Measurements from ENCODE around the gene RHCE. TPM values are rescaled to one million over a fixed set of nuclear protein-coding genes. Genes with fewer than 3 reads are reported as not detected.
"Not testable (repeated sequence)": the region's sequence is repeated elsewhere in the genome, so short reads cannot be mapped to it uniquely, and the experiment has no call there.

Gene RHCE
- total RNA-seq, 1 donor from 2014 or later, result 1.7 TPM

DNA sequence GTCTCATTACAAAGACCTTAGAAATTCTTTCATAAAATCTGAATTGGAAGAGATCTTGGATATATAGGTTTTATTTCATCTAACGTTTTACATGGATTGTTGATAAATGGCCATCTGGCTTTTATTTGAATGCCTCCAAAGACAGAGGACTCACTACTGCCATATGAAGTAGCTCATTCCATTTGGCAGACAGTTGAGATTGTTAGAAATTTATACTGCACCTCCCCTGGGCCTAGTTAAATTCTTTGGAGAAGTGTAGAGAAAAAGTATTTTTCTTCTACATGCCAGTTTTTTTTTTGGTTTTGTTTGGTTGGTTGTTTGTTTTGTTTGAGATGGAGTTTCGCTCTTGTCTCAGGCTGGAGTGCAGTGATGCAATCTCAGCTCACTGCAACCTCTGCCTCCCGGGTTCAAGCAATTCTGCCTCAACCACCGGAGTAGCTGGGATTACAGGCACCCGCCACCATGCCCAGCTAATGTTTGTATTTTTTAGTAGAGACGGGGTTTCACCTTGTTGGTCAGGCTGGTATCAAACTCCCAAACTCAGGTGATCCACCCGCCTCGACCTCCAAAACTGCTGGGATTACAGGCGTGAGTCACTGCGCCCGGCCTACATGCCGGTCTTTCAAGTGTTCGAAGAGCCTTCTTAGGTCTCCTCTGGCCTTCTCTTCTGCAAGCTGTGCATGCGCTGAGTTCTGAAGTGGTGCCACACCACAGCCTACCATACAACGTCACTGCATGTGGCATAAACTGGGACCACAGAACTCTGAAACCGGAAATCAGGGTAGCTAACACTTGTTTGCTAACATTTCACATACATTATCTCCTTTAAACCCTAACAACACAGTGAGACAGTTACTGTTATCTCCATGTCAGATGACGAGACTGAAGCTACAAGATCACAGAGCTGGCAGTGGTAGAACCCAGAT lies 57.7 kb downstream of the RHCE start:
- intact Hi-C loops (cut with DNase I); DNase-seq (ENCODE audit: missing footprints): not testable (repeated sequence)
- peak; percentile 50 for ATAC-seq

DNA sequence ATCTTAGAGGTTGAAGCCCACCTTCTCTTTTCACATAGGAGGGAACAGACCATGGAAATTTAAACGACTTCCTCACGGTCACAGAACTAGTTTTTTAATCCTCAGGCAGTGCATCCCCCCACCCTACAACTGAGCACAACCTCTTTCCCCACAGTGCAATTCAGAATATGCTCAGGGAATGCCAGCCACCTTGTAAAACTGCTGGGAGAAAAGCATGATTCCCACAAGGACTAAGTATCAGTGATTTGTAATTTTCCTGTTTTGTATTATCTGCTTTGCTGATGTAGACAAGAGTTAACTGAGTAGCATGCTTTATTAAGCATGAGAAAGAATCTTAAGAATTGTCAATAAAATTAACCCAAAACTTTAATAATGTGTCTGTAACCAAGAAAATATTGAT lies 58.7 kb downstream of the RHCE start:
- DNase-seq (ENCODE audit: missing footprints) (no peak), ATAC-seq (no peak)
- intact Hi-C loops (cut with DNase I), result no loop called here

DNA sequence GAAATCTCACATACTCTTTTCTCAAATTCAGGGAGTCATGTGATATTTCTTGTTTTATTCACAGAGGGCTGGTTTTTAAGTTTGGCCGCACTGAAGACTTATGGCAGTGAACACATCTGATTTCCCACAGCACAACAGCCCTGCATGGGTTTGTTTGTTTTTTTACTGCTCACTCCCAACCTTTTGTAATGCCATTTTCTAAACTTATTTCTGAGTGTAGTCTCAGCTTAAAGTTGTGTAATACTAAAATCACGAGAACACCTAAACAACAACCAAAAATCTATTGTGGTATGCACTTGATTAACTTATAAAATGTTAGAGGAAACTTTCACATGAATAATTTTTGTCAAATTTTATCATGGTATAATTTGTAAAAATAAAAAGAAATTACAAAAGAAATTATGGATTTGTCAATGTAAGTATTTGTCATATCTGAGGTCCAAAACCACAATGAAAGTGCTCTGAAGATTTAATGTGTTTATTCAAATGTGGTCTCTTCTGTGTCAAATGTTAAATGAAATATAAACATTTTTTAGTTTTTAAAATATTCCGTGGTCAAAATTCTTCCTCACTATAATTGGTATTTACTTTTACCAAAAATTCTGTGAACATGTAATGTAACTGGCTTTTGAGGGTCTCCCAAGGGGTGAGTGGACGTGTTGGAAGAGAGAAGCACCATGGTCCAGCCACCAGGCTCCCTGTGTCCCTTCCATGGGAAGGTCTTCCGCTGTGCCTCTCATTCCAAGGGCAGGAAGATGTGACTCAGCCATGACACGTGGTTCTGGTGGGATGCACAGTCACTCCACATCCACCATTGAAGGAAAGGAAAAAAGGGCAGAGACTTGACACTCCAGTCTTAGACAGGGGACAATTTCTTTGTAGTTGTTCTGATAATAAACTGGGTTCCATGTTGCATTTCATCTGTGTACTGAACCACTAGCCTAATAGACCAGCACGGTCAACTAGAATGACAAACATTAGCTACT lies 59.7 kb downstream of the RHCE start:
- no peak for DNase-seq (ENCODE audit: missing footprints)
- no peak for ATAC-seq
- intact Hi-C loops (cut with DNase I), result no loop called here

DNA sequence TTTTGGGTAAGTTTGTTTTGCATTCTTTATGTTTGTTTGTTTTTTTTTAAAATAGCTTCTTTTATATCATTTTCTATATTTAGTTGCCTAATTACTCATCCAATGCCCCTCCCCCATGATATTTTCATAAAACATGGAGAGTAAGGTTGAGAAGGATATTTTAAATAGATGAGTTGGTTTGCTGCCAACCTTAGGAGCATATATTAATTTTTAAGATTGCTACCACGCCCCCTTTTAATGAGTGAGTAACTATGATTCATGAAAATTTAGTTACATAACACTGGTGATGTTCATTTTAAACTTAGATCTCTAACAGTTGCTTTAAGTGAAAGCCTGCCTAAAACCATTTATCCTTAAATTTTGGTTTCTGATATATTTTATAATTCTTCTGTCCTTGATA lies 63.8 kb downstream of the RHCE start:
- no peak for DNase-seq (ENCODE audit: missing footprints)
- ATAC-seq, result no peak
- intact Hi-C loops (cut with DNase I), result no loop called here

DNA sequence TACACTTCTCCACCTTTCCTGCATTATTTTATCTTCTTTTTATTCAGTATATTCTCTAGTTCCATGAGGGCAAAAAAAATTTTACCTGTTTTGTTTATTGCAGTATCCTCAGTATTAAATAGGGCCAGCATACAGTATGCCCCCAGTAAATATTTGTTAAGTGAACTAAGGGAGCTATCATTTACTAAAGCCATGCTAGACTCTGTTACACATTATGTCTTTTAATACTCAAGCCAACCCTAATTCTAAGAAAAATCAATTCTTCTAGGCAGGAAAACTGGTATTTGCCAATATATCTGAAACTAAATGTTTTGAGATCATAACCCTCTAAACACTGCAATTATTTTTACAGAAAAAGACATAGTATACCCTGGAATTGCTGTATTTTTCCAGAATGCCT lies 64.2 kb downstream of the RHCE start:
- intact Hi-C loops (cut with DNase I), result no loop called here
- DNase-seq (ENCODE audit: missing footprints) (no peak), ATAC-seq (no peak)

DNA sequence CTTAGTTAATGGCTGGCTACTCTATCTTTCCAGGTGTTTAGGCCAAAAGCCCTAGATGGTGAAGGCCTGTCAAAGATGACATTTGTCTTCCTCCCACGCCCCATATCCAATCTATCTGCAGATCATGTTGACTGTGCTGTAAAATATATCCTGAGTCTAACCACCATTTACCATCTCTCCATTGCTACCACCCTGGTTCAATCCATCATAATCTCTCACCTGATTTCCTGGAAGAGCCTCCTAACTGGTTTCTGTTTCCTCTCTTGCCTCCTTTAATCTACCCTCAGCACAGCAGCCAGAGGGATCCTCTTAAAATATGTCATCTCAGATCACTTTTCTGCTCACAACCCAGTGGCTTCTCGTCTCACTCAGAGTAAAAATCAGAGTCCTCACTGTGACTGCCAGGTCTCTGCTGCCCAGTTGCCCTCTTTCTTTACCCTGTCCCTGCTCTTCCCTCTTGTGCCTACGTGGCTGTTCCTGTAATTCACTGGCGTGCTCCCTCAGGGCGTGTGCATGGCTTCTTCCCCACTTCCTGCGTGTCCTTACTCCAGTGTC lies 64.7 kb downstream of the RHCE start:
- no peak for ATAC-seq
- intact Hi-C loops (cut with DNase I), result no loop called here
- DNase-seq (ENCODE audit: missing footprints), result no peak

DNA sequence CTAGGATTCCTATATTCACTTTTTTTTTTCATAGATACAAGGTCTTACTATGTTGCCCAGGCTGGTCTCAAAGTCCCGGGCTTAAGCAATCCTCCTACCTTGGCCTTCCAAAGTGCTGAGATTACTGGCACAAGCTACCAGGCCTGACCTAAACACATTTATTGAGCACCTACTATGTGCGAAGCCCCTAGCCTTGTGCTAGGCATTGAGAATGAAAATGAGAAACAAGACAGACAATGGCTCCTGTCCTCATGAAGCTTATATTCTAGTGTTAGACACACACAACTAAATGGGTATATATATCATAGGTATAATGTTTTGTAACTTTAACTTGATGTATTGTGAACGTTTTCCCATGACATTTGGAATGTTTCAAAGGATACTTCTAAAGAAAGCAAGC lies 71.0 kb downstream of the RHCE start:
- ATAC-seq, result no peak
- DNase-seq (ENCODE audit: missing footprints), result no peak
- intact Hi-C loops (cut with DNase I), result no loop called here

DNA sequence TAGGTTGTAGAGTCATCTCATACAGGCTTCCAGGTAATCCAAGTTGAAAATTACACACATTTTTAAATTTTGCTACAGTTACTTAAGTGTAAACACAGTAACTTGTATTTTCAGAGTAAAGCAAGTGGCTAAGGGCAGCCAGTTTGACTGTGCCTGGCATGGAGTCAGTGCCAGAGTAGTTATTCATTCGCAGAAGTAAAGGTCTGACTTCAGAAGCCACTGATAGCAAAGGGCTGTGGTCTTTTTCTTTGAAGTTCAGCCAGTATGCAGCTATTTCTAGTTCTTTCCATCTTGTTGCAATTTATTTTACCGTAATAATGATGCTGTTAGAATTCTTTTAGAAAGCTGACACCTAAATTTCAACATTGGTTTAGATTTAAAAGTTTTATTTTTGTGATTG lies 73.1 kb downstream of the RHCE start:
- no peak for ATAC-seq
- no peak for DNase-seq (ENCODE audit: missing footprints)
- intact Hi-C loops (cut with DNase I), result no loop called here

DNA sequence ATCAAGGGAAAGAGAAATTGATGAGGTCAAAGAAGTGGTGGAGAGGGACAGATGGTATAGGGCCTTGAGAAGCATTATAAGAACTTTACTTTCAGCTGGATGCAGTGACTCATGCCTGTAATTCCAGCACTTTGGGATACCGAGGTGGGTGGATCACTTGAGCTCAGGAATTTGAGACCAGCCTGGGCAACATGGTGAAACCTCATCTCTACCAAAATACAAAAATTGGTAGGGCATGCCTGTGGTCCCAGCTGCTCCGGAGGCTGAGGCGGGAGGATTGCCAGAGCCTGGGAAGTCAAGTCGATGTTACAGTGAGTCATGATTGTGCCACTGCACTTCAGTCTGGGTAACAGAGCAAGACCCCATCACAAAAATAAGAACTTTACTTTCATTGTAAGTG lies 76.8 kb downstream of the RHCE start:
- ATAC-seq, result no peak
- no peak for DNase-seq (ENCODE audit: missing footprints)

DNA sequence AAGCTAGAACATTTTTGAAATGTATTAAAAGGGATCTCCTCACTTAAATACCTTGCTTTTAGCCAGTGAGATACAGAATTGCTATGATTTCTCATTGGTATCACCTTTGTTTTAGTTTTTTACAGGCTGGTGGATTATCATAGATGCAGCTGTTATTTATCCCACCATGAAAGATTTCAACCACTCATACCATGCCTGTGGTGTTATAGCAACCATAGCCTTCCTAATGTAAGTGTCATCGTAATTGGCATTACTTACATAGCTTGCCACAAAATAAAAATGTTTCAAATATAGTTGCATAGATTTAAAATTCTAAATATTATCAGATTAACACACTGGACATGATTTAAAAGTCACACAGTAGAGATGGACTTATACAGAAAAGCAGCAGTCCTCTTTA lies 77.8 kb downstream of the RHCE start:
- intact Hi-C loops (cut with DNase I), result no loop called here
- ATAC-seq (no peak), DNase-seq (ENCODE audit: missing footprints) (no peak)

More for the DNA sequence above, 76.8 kb downstream of the RHCE start:
- intact Hi-C loops (cut with DNase I), result no loop called here

DNA sequence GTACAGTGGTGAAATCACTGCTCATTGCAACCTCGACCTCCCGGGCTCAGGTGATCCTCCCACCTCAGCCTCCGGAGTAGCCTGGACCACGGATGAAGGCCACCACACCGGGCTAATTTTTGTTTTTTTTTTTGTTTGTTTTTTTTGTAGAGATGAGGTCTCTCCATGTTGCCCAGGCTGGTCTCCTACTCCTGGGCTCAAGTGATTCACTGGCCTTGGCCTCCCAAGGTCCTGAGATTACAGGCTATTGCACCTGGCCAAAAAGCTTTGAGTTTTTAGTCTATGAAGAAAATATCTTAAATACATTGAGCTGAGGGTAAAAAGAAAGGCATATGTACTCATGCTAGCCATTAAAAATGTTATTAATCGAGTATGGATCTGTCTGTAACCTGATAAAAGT lies 78.9 kb downstream of the RHCE start:
- ATAC-seq, result no peak
- intact Hi-C loops (cut with DNase I), result no loop called here

DNA sequence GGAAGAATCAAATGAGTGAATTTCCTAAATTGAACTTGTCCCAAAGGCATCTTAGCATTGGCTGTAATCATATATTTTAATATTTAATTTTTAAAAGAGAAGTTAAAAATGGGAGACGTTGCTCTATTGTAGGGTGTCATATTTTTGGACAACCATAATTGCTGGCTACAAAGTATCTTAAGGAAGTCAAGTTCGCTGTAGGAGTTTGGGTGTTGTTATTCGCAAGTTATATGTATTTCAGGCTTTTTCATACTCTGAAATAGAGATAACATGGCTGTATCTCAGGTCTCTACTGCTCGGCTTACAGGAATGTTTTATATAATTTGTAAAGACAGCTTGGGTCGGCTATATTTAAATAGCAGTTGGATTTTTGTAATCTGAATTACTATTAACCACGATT lies 81.6 kb downstream of the RHCE start:
- intact Hi-C loops (cut with DNase I), result loop anchor here (5.0 kb wide), 1 partner anchor 92 kb away; the partner anchor contains the start of gene RSRP1
- ATAC-seq, result no peak
- DNase-seq (ENCODE audit: missing footprints), result no peak

More for the DNA sequence above, 78.9 kb downstream of the RHCE start:
- no peak for DNase-seq (ENCODE audit: missing footprints)

DNA sequence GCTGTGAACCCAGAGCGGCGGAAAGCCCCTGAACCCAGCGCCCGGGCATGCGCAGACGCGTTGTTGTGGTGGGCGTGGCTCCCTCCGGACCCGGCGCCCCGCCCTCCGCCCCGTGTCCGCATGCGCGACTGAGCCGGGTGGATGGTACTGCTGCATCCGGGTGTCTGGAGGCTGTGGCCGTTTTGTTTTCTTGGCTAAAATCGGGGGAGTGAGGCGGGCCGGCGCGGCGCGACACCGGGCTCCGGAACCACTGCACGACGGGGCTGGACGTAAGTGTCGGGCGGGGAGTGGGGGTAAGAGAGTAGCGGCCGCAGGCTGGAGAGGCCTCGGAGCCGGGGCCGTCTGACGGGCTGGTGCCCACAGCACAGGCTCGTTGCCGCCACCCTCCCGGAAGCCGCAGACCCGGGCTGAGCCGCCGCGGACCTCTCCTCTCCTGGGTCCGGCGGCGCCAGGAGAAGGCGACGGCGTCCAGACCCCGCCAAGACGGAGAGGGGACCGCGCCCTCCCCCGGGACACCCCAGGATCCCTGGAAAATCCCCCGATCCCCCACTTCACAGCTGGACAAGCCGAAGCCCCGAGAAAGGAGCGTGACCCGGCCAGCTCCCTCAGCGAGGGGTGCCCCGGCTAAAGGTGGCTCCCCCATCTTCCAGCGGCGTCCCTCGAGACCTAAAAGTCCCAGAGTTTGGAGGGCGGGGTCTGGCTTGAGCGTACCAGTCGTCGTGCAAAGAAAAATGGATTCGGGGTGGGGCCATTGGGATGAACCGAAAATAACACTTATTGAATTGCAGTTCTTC lies 82.2 kb downstream of the RHCE start, which contains the start of gene TMEM50A:
TMEM50A (plus strand) TSS at position 147 of the 794 bp plus-strand sequence. CDS start 2,153 bp downstream, outside the sequence.
- peak; percentile 98 for ATAC-seq
- peak; percentile 95 for DNase-seq (ENCODE audit: missing footprints)
- intact Hi-C loops (cut with DNase I), result loop anchor here (5.0 kb wide), 1 partner anchor 91 kb away; the partner anchor contains the start of gene RSRP1

DNA sequence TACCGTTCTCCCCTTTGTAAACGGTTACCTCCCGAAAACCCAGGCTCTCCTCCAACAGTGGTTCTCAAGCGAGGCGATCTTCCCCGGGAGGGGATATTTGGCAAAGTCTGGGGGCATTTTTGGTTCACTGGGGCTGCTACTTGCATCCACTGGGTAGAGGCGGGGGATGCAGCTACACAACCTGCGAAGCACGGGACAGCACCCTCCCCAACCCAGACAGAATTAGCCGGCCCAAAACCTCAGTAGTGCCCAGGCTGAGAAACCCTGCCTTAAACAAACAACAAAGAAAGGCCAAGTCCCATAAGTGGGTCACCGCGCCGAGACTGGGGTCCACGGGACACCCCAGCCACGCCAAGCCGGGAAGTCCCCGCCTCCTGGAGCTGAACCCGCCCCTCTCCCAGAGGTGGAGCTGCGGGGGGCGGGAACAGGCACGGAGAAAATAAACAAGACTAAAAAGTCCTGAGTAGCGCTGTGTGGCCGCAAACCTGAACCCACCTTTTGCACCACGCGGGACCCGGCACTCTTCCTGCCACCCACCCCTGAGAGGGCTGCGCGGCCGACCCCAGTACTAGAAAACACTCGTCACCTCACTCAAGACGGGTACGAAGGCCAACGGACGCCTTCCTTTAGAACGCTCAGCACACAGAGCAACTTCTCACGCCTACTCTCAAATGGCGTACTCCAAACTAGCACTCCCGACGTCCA lies 83.0 kb downstream of the RHCE start:
- peak; percentile 79 for ATAC-seq
- intact Hi-C loops (cut with DNase I), result loop anchor here (5.0 kb wide), 1 partner anchor 90 kb away; the partner anchor contains the start of gene RSRP1
- not testable (repeated sequence) for DNase-seq (ENCODE audit: missing footprints)

DNA sequence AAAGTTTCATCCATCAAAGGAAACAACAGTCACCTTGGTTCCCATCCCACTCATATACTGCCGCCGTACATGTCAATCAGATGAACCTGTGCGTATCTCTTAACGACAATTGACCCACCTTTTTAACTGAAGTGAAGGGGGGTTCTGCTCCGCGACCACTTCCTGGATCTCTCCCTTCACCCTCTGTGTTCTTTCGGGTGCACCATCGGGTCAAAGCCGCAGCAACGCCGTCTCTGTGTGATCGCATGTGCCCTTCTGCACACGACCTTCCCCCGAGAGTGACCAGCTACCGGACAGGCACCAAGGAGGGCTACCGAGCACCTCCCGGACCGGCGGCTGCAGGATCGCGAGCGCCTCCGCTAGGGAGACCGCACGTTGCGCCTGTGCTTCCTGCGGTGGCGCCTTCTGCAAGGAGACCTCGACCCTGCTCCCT lies 83.7 kb downstream of the RHCE start:
- intact Hi-C loops (cut with DNase I), result loop anchor here (5.0 kb wide), 1 partner anchor 90 kb away; the partner anchor contains the start of gene RSRP1
- ATAC-seq, result peak; percentile 64
- peak; percentile 71 for DNase-seq (ENCODE audit: missing footprints)

DNA sequence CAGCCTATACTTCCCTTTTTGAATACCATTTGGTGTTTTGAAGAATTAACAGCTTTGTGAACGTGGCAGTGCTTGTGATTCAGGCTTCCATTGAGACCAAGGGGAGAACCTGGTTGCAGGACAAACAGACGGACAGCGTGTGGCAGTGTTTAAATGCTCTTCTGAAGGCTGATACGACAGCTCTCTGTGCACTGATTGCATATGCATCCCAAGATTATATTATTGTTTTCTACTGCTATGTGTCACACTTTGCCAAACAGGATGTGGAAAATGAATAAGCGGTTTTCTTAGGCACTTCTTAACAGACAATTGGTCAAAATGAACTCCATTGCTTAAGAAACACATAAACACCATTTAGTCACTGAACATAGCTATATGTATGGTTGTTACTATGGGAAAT lies 90.7 kb downstream of the RHCE start:
- ATAC-seq; intact Hi-C loops (cut with DNase I); DNase-seq (ENCODE audit: missing footprints): not testable (repeated sequence)

DNA sequence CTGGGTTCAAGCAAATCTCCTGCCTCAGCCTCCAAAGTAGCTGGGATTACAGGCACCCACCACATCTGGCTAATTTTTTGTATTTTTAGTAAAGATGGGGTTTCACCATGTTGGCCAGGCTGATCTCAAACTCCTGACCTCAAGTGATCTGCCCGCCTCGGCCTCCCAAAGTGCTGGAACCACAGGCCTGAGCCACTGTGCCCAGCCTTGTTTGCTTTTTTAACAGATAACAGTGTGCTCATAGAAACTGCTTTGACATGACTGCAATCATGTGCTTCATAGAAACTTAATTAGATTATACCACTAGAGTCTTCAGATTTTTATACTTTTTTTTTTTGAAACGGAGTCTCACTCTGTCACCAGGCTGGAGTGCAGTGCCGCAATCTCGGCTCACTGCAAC lies 91.3 kb downstream of the RHCE start:
- DNase-seq (ENCODE audit: missing footprints); ATAC-seq; intact Hi-C loops (cut with DNase I): not testable (repeated sequence)

Data from Right ventricle myocardium inferior (tissue), 1 donor.